Body of pancreas (tissue), 4 donors: Measurements from ENCODE around the gene CACNA1F. TPM values are rescaled to one million over a fixed set of nuclear protein-coding genes. Genes with fewer than 3 reads are reported as not detected.
A peak's percentile ranks its signal among the peaks of the same experiment; 100 is the strongest.

Experiments used
- ATAC-seq: fragments of 150-250 bp; one replicate; pipeline ENCODE4 v1.9.1; 2016
- DNase-seq, 4 donors: peaks; one replicate each; pipeline ENCODE4 v3.0.0-alpha.2; 2019
- H3K27ac ChIP-seq, 4 donors: fragments of 200-600 bp; sonication (generic); 1 replicate in 3 of 4; 2 replicates in 1 of 4; pipeline versions ENCODE4 v1.5.1 to v1.6.1; 2016 to 2019; ENCODE audit warnings: mild to moderate bottlenecking in 1 of 4, mixed read lengths in 1 of 4, moderate library complexity in 1 of 4
- H3K27me3 ChIP-seq, 2 donors: fragments of 200-600 bp; sonication (generic); one replicate each; pipeline ENCODE4 v1.6.0; 2016; ENCODE audit warnings: mild to moderate bottlenecking in 1 of 2
- H3K36me3 ChIP-seq, 2 donors: fragments of 200-600 bp; sonication (generic); replicated peaks in 1 of 2; 2 replicates each; pipeline ENCODE4 v1.5.1; 2016; ENCODE audit warnings: low read depth in 2 of 2; ENCODE audit not compliant: insufficient read depth in 1 of 2
- H3K4me1 ChIP-seq: fragments of 200-600 bp; sonication (generic); one replicate; pipeline ENCODE4 v1.6.0; 2016
- H3K4me3 ChIP-seq, 2 donors: fragments of 200-600 bp; sonication (generic); 1 replicate in 1 of 2; 2 replicates in 1 of 2; pipeline ENCODE4 v1.5.1; 2016 to 2019
- H3K9me3 ChIP-seq, 3 donors: fragments of 200-600 bp; sonication (generic); 1 replicate in 2 of 3; 2 replicates in 1 of 3; pipeline ENCODE4 v1.5.1; 2016
- CTCF ChIP-seq, 7 experiments: fragments of 450-650 bp in 4 of 7; fragments of 200-600 bp in 3 of 7; sonication (generic) in 3 of 7; IDR thresholded peaks; one replicate each; pipeline ENCODE4 v1.5.1; 2016 to 2019; ENCODE audit warnings: antibody characterized with exemption in 7 of 7
- POLR2A ChIP-seq, 3 donors: fragments of 450-650 bp; IDR thresholded peaks; one replicate each; pipeline ENCODE4 v1.6.1; 2016; ENCODE audit warnings: antibody characterized with exemption in 3 of 3, mild to moderate bottlenecking in 2 of 3
- WGBS, 2 donors: methylation state at CpG; one replicate each; pipeline ENCODE4 v1.1.5; 2017; 5-methylcytosine and 5-hydroxymethylcytosine counted together
- intact Hi-C: fragments of 100-400 bp; cut with DNase I; formaldehyde crosslinking; loops from one replicate; pipeline ENCODE4 v1.15.1; 2023
- total RNA-seq, 2 donors: library from RNA; depleted of rRNA; stranded (reverse); fragments of >200 nt; gene quantifications; one replicate each; pipeline ENCODE4 v1.1.0, GENCODE V29; 2016

Gene CACNA1F
- total RNA-seq, 2 donors from 2014 or later, result 0.26 TPM; not detected in 1

GRCh38 chrX:49204709-49205108 lies 28.4 kb downstream of the CACNA1F start:
- TF ChIP-seq POLR2A (IDR thresholded peaks at IDR 0.05), result no peak
- TF ChIP-seq CTCF (IDR thresholded peaks at IDR 0.05), result no peak
- Histone ChIP-seq H3K4me1 (peaks cover 15% of the 10 kb centered on the region), H3K27ac (no peak overlapping the region), H3K9me3 (no peaks in the 10 kb centered on the region), H3K4me3 (no peak overlapping the region), H3K27me3 (no peaks in the 10 kb centered on the region), H3K36me3 (no peaks in the 10 kb centered on the region)
- intact Hi-C loops, result no loop called here
- WGBS, 2 donors, result 56 to 78% methylated on average over 4 of the region's 4 CpGs
- no peak for DNase-seq
- ATAC-seq, result no peak

- no peak overlapping the region for H3K27ac ChIP-seq
- no peak for ATAC-seq
- H3K9me3 ChIP-seq, result no peaks in the 10 kb centered on the region
- intact Hi-C loops, result no loop called here
- DNase-seq, result no peak
- TF ChIP-seq POLR2A (IDR thresholded peaks at IDR 0.05) (no peak), CTCF (IDR thresholded peaks at IDR 0.05) (no peak)
- no peaks in the 10 kb centered on the region for H3K36me3 ChIP-seq
- peaks cover 15% of the 10 kb centered on the region for H3K4me1 ChIP-seq
- no peak overlapping the region for H3K4me3 ChIP-seq
- no peaks in the 10 kb centered on the region for H3K27me3 ChIP-seq
- WGBS, 2 donors, result 76 to 94% methylated on average over 2 to 6 of the region's 6 CpGs
Observed at GRCh38 chrX:49204017-49204416, 29.1 kb downstream of the CACNA1F start.

GRCh38 chrX:49203536-49203935 lies 29.6 kb downstream of the CACNA1F start:
- Histone ChIP-seq H3K27ac (no peak overlapping the region), H3K9me3 (no peaks in the 10 kb centered on the region), H3K36me3 (no peaks in the 10 kb centered on the region), H3K4me3 (no peak overlapping the region), H3K27me3 (no peaks in the 10 kb centered on the region), H3K4me1 (peaks cover 15% of the 10 kb centered on the region)
- DNase-seq, result no peak
- no peak for ATAC-seq
- no peak for TF ChIP-seq CTCF (IDR thresholded peaks at IDR 0.05)
- TF ChIP-seq POLR2A (IDR thresholded peaks at IDR 0.05), result no peak
- 61 to 77% methylated on average over 3 of the region's 3 CpGs for WGBS, 2 donors
- intact Hi-C loops, result no loop called here

GRCh38 chrX:49202022-49202421 lies 31.1 kb downstream of the CACNA1F start:
- TF ChIP-seq CTCF (IDR thresholded peaks at IDR 0.05), result no peak
- TF ChIP-seq POLR2A (IDR thresholded peaks at IDR 0.05), result no peak
- H3K9me3 ChIP-seq, result no peaks in the 10 kb centered on the region
- intact Hi-C loops, result no loop called here
- peak overlapping the region in 3 of 4 donors; percentile 26 to 81 (median 44) for H3K27ac ChIP-seq
- H3K4me1 ChIP-seq, result peaks cover 15% of the 10 kb centered on the region
- no peaks in the 10 kb centered on the region for H3K36me3 ChIP-seq
- H3K4me3 ChIP-seq, result no peak overlapping the region
- 37 to 40% methylated on average over 2 of the region's 2 CpGs for WGBS, 2 donors
- ATAC-seq (peak; percentile 47), DNase-seq (peak in 1 of 4 donors; percentile 45)
- no peaks in the 10 kb centered on the region for H3K27me3 ChIP-seq
